NCI-H226 (cell line): ENCODE measurements around the gene OCIAD1.
"Not testable (repeated sequence)": the region's sequence is repeated elsewhere in the genome, so short reads cannot be mapped to it uniquely, and the experiment has no call there.

Experiments used
- DNase-seq: peaks from one replicate; pipeline ENCODE4 v3.0.0-alpha.2; 2015

Gene OCIAD1

DNA sequence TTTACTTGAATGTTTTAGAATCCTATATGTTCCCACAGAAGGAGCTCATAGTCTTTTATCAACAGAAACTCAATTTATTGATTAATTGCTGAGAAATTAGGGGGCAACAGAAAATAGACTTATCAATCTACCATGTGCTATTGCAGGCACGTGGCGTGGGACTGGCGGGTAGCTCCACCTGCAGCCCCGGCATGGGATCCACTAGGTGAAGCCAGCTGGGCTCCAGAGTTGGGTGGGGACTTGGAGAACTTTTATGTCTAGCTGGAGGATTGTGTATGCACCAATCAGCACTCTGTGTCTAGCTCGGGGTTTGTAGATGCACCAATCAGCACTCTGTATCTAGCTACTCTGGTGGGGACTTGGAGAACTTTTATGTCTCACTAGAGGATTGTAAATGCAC is 3.3 kb upstream of the OCIAD1 start:
- DNase-seq, result no peak

DNA sequence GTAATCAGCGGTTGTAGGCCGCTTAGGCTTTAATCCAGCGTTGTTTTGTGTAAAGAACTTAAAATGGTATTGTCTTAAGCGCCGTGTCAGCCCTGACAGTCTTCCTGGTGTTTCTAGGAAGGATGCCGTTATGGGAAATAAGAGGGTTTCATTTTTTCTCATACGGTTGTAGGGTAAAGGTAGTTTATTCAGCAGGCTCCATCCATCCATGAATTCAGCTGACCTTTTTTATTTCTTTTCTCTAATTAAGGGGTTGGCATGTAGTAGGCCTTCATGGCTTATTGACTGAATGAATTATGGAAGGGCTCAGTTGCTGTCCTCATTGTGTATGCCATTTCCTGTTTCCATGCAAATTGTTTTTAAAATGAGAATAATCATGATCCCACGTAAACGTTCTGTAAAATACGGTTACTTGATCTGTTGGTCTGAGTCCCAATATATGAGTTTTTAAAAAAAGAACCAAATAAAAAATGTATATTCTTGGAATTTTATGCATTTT is 693 bp downstream of the OCIAD1 start:
- no peak for DNase-seq

DNA sequence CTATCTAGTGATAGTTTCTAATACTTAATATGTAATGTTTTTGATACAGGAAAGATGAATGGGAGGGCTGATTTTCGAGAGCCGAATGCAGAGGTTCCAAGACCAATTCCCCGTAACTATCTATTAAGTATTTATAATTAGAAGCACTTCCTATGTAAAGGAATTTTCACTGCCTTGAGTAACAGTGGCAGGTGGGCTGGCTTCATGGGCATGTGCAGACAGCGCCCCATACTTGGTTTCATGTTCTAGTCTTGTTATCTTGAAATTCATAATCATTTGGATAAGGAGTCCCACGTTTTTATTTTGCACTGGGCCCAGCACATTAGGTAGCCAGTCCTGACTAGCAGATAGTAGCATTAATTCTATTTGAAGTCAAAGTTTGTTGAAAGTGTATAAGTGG is 1.7 kb downstream of the OCIAD1 start:
- DNase-seq, result no peak

DNA sequence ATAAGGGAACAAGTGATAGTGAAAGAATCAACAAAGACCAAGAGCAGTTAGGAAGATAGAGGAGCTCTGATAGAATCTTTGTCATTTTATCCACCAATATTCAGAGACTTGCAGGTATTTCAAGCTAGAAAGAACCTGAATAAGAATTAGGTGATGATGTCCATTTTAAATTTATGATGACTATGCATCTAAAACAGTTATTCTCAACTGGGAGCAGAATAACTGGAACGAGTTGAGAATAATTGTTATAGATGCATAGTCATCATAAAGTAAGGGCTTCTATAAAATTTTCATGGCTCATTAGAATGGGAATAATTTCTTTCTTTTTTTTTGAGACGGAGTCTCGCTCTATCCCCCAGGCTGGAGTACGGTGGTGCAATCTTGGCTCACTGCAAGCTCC is 5.8 kb downstream of the OCIAD1 start:
- no peak for DNase-seq

DNA sequence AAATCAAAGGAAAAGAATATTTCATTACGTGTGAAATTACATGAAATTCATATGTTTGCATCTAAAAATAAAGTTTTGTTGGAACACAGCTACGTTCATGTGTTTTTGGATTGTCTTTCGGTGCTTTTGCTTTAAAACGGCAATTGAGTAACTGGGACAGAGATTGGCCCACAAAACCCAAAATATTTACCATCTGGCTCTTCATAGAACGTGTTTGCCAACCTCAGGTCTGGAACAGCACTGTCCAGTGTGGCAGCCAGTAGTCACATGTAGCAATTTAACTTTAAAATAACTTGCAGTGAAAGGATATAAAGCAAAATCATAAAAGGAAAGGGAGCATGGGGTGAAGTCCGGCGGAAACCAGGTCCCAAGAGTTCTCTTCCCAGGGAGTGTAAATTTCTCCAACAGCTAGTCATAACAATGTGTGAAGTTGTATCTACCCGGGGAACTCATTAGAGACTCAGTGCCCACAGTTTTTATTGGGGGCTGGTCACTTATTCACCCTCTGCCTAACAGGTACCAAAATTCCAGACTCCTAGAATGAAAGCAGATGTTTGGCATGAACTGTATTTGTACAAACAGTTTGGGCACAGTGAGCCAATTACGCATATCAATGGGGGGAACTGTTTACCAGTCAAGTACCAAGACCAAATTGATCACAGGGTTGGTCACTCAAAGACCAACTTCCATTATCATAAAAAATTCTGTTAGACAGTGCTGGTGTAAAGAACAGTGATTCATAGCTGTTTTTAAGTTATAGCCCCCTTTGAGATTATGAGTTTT is 10.3 kb downstream of the OCIAD1 start:
- DNase-seq, result no peak

DNA sequence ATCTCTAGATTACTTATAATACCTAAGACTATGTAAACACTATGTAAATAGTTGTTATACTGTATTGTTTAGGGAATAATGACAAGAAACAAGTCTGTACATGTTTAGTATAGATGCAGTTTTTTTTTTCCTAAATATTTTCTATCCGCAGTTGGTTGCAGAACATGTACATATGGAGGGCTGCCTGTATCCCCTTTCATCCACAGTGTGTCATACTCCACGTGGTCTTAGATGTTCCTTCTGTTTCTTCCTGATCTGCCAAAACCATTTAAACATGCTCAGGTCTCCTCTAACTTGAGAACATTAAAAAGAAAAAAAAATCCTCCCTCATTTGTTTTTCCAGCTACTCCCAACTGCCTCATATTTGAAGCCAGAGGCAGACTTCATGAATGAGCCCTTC is 14.0 kb downstream of the OCIAD1 start:
- no peak for DNase-seq

DNA sequence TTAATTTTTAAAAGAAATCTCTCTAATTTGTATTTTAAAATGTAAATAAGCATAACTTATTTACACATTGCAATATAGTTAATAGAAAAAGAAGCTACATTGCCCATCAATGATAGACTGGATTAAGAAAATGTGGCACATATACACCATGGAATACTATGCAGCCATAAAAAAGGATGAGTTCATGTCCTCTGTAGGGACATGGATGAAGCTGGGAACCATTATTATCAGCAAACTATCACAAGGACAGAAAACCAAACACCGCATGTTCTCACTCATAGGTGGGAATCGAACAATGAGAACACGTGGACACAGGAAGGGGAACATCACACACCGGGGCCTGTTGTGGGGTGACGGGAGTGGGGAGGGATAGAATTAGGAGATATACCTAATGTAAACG is 17.9 kb downstream of the OCIAD1 start:
- DNase-seq, result not testable (repeated sequence)

DNA sequence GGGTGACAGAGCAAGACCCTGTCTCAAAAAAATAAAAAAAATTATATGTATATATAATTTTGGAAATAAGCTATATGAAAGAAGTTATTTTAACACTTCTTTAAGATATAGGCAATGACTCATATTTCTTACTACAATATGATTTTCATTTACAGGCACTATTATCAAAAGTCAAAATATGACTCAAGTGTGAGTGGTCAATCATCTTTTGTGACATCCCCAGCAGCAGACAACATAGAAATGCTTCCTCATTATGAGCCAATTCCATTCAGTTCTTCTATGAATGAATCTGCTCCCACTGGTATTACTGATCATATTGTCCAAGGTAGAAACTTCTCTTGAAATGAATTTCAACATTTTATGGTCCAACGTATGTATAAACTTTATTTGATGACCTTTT is 20.8 kb downstream of the OCIAD1 start:
- DNase-seq, result no peak

DNA sequence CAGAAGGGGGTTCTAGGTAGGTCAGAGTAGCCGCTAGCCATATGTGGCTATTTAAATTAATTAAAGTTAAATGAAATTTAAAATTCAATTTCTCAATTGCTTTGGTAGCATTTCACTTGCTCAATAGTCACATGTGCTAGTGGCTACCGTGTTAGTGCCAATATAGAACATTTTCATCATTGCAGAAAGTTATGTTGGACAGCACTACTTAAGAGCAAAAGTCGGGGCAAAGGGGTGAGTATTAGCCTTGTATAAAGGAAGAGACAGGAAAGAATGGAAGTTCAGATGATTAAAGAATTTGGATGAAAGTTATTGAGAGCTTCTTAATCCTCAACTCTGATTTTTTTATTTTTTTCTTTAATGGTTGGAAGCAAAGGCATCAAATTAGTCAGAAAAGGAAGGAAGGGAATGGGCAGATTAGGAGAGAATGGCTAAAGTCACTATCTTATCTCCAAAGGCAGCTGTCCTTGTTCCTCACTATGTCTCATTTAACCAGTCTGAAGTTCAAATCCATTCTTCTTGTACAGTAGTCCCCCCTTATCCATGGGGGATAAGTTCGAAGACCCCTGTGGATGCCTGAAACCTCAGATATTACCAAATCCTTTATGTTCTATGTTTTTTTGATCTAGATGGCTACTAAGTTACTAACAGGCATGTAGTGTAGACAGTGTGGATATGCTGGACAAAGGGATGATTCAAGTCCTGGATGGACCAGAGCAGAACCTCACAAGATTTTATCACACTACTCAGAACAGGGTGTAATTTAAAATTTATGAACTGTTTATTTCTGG is 22.9 kb downstream of the OCIAD1 start:
- no peak for DNase-seq

DNA sequence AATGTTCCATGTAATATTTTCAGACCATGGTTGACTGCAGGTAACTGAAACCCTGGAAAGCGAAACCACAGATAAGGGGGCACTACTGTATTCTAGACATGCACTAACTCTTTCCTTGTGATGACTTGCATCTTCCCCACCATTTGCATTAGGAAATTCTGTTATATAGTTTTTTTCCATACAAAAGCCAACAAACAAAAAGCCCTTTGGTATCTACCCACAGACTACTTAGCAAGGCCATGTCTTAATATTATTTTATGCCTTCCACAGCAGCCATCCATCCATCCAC is 23.5 kb downstream of the OCIAD1 start:
- DNase-seq, result no peak

DNA sequence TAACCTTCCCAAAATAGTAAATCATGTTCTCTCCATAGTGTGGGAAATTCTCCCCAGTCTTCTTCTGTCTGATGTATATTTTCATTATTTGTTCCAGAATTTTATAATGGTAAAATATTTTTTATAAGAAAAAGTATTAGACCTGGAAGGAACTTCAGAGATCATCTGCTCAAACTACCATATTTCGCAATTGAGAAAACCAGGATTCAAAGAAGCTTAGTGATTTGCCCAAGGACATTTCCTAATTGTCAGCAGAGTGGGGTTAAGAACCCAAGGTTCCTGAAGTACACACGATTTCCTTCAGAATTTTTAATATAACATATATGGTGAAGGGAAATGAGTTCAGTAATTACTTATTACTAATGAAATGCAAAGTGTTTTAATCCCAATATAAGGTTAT is 24.1 kb downstream of the OCIAD1 start:
- DNase-seq, result no peak

DNA sequence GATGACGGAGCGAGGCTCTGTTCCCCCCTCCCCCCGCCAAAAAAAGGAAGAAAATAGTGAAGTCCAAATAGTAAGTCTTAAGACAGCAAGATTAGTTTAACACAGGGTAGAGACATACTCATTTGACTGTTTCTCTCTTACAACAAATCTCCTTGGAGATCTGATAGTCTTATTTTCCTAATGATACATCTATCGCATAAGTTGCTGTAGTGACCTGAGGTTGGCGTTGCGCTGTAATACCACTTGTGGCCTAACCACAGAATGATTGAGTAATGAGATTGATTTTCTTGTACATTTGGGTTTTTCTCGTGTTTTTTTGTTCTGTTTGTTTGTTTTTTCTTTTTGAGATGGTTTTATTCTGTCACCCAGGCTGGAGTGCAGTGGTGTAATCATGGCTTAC is 27.2 kb downstream of the OCIAD1 start:
- no peak for DNase-seq

DNA sequence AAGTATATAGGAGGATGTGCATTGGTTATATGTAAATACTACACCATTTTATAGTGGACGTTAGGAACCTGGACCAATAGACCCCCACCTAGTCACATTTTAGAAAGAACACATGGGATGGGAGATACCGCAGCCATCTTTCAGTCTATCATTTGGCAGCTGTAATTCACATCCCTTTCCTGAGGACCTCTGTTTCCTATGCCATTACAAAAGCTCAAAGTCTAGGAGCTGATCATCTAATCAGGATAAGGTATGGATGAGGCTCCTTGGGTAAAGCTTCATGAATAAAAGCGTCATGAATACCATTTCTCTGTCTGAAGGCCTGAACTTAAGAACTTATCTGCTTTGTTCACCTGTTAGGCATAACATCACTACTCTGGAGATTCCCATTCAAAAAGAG is 31.1 kb downstream of the OCIAD1 start:
- no peak for DNase-seq

DNA sequence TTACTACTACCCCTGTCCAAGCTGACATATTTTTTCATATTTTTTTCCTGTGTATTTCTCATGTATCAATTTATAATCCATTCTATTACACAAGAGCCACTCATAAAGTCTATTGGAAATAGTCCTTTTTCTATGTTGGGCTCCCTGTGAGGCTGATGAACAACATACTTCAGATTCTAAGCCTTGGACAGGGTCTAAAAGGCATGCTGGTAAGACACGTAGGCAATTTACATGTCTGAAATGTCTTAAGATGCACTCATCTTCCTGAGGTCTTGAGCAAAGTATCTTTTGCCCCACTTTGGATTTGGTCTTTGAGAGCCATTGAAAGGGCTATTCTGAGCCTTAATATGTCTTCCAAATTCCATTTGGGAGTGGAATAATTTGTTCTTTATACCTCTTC is 31.8 kb downstream of the OCIAD1 start:
- no peak for DNase-seq

DNA sequence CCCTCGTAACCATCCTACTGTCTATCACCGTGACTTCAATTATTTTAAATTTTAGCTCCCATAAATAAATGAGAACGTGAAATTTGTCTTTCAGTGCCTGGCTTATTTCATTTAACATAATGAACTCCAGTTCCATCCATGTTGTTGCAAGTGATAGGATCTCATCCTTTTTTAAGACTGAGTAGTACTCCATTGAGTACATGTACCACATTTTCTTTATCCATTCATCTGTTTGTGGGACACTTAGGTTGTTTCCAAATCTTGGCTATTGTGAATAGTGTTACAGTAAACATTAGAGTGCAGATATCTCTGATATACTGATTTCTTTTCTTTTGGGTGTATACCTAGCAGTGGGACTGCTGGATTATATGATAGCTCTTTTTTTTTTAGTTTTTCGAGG is 32.8 kb downstream of the OCIAD1 start:
- no peak for DNase-seq

DNA sequence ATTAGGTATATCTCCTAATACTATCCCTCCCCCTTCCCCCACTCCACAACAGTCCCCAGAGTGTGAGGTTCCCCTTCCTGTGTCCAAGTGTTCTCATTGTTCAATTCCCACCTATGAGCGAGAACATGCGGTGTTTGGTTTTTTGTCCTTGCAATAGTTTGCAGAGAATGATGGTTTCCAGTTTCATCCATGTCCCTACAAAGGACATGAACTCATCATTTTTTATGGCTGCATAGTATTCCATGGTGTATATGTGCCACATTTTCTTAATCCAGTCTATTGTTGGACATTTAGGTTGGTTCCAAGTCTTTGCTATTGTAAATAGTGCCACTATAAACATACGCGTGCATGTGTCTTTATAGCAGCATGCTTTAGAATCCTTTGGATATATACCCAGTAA is 33.8 kb downstream of the OCIAD1 start:
- not testable (repeated sequence) for DNase-seq

DNA sequence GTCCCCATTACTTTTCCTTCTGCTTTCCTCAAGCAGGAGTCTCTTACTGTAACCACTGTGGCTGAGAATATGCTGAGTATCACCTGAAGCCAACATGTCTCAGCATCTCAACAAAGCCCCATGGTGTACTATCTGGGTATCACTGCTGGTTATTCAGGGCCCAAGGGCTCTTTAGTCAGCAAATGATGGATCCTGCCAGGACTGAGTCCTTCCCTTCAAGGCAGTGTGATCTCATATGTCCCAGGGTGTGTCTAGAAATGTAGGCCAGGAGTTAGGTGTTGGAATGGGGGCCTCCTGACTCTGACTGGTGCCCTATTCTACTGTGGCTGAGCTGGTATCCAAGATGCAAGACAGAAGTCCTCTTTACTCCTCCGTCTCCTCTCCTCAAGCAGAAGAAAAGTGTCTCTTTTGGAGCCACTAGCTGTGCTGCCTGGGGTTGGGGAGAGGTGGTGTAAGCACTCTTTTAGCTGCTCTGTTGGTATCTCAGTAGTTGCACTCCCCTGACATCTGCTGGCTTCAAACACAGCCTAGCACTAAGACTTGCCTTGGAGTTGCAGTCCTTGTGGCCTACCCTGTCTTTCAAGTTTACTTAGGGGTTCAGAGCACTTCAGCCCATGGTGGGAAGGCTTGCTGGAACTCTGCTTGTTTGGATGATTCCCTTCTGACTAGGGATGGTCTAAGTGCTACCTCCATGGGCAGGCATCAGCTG is 47.1 kb downstream of the OCIAD1 start:
- no peak for DNase-seq

DNA sequence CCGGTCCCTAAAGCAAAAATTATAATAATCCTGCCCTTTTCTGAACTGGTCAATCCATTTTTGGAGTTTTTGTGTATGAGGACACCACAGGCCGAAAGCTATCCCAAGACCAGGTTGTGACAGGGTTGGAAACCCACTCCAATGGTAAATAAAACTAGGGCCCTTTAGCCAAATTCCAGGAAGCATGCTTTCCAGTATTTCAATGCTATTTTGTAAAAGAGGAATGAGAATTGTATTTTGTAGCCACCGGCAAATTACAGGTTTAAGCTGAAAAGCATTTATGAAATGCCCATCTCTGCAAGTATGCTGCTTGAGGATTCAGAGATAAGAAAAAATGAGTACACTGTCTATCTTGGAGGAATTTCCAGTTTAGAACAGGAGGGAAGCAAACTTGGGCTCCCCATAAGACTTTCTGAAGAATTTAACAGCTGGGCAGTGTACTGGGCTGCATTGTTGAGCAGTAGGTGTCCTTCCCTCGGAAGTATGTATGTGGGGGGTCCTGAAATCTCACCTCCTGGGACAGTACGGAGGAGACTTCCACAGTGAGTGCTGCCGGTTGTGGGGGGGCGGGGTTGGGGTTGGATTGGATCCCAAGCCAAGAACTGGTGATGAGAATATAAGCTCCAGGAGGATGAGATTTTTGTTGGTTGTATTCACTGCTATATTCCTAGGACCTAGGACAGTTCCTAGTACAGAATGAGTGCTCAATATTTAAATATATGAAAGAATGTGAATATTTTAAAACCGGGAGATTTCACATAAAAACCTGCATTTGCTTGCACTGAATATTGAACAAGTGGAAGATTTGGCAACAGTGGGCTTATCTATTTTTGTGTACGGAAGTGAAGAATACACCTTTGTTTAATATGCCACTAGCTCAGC is 48.9 kb downstream of the OCIAD1 start:
- no peak for DNase-seq

DNA sequence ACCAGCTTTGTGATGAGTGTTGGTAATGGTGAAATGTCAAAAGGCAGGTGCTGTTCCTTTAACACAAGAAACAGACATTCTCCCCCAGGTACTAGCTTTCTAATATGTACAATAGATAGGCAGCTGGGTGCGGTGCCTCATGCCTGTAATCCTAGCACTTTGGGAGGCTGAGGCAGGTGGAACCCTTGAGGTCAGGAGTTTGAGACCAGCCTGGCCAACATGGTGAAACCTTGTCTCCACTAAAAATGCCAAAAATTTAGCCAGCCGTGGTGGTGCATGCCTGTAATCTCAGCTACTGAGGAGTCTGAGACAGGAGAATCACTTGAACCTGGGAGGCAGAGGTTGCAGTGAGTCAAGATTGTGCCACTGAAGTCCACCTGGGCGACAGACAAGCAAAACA is 50.8 kb downstream of the OCIAD1 start:
- not testable (repeated sequence) for DNase-seq

DNA sequence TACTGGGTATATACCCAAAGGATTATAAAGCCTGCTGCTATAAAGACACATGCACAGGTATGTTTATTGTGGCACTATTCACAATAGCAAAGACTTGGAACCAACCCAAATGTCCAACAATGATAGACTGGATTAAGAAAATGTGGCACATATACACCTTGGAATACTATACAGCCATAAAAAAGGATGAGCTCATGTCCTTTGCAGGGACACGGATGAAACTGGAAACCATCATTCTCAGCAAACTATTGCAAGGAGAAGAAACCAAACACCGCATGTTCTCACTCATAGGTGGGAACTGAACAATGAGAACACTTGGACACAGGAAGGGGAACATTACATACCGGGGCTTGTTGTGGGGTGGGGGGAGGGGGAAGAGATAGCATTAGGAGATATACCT is 58.9 kb downstream of the OCIAD1 start:
- not testable (repeated sequence) for DNase-seq

DNA sequence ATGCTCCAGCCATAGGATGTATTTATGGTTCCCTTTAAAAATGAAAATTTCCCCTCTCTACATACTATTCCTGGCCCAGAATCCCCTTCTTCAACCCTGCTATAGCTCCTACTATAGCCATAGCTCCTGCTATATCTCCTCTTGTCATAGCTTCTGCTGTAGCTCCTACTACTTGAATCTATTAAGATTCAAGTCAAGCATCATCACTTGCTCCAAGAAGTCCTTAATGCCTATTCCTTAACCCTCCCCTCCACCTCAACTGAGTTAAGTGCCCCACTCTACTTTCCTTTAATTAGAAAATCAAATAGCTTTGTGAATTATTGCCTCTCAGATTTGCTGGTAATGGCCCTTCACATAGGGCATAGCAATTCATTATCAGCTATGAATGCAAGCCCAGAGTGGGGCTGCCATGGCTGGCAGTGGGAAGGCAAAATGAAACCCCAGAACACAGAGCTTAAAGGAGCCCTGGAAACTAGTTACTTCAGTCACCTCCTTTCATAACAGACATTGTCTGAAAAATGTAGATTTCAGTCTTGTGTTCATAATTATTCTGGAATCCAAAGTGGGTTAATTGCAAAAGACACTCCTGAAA is 60.2 kb downstream of the OCIAD1 start:
- no peak for DNase-seq

DNA sequence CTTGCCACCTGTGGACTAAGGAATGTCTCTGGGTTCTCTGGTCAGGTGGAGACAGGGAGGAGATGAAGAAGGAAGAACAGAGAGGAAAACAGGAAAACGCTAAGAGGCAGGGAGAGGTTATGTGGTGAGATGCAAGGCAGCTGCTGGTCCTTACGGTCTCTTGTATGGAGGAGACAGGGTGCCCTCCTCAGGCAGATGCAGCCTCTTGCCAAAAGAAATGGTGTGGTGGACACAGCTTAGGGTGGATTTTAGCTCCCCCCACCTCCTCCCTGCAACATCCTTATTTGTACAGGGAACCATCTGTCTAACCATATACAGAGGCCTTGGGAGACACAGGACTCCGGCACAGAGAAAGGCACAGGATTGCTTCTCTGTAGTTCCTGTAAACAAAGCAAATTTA is 66.0 kb downstream of the OCIAD1 start:
- DNase-seq, result no peak
